H1 (cell line): Measurements from ENCODE around the gene WWC2. TPM values are rescaled to one million over a fixed set of nuclear protein-coding genes. Genes with fewer than 3 reads are reported as not detected.

Experiments used
- CTCF ChIA-PET: fragments of 300-600 bp; sonication (Branson Sonifier 250); formaldehyde crosslinking; loops from one replicate; lab custom pipeline; 2021; ENCODE audit not compliant: partially characterized antibody; lab: Charles Lee
- POLR2A ChIA-PET: fragments of 300-600 bp; sonication (Branson Sonifier 250); formaldehyde crosslinking; loops from one replicate; lab custom pipeline; 2021; ENCODE audit warnings: inconsistent platforms; ENCODE audit not compliant: partially characterized antibody; lab: Charles Lee
- DNase-seq, 2 experiments: peaks; one replicate each; pipeline versions ENCODE4 v3.0.0 to v3.0.0-alpha.2; 2010 to 2022; ENCODE audit warnings: low spot score in 2 of 2, low read depth in 1 of 2, mixed read lengths in 1 of 2
- FAIRE-seq: peaks from 2 replicates; lab custom pipeline; 2011; peaks lifted over from hg19 to GRCh38; lab: Jason Lieb, UNC
- H2AFZ ChIP-seq: 2 replicates; pipeline ENCODE4 v1.8.1; 2012; ENCODE audit warnings: low read length, inconsistent platforms
- H2AK5ac ChIP-seq: 2 replicates; pipeline ENCODE4 v1.6.1; 2013; ENCODE audit warnings: low read depth, low read length
- H2BK120ac ChIP-seq: replicated peaks from 2 replicates; pipeline ENCODE3; 2013; ENCODE audit warnings: low read depth, low read length, inconsistent platforms
- H2BK12ac ChIP-seq: 2 replicates; pipeline ENCODE4 v1.6.1; 2013; ENCODE audit warnings: low read depth, low read length
- H2BK15ac ChIP-seq: 2 replicates; pipeline ENCODE4 v1.6.1; 2013; ENCODE audit warnings: low read length
- H2BK20ac ChIP-seq: 2 replicates; pipeline ENCODE4 v1.6.1; 2013; ENCODE audit warnings: low read length
- H2BK5ac ChIP-seq: 2 replicates; pipeline ENCODE4 v1.6.1; 2013; ENCODE audit warnings: low read depth, low read length
- H3K14ac ChIP-seq: 2 replicates; pipeline ENCODE4 v1.6.1; 2013; ENCODE audit warnings: inconsistent platforms; ENCODE audit not compliant: insufficient read length
- H3K18ac ChIP-seq: 2 replicates; pipeline ENCODE4 v1.6.1; 2013; ENCODE audit warnings: low read length; ENCODE audit errors: extremely low read depth
- H3K23ac ChIP-seq: 2 replicates; pipeline ENCODE4 v1.6.1; 2013; ENCODE audit warnings: inconsistent platforms; ENCODE audit not compliant: insufficient read length
- H3K23me2 ChIP-seq: 2 replicates; pipeline ENCODE4 v1.6.1; 2013; ENCODE audit warnings: low read depth, low read length
- H3K27ac ChIP-seq: 2 replicates; pipeline ENCODE4 v1.6.1; 2011; ENCODE audit warnings: low read depth, low read length, inconsistent platforms
- H3K27me3 ChIP-seq, 4 experiments: replicated peaks in 1 of 4; 1 replicate in 1 of 4; 2 replicates in 3 of 4; pipeline versions ENCODE4 v1.6.1 to v1.8.1; 2011 to 2013; ENCODE audit warnings: low read length in 3 of 4, mild to moderate bottlenecking in 3 of 4, inconsistent platforms in 2 of 4, mixed read lengths in 2 of 4, moderate library complexity in 1 of 4; ENCODE audit not compliant: control insufficient read depth in 3 of 4, insufficient read depth in 3 of 4; ENCODE audit errors: extremely low read depth in 1 of 4
- H3K36me3 ChIP-seq, 4 experiments: 2 replicates each; pipeline versions ENCODE4 v1.6.1 to v1.8.1; 2011 to 2013; ENCODE audit warnings: mild to moderate bottlenecking in 4 of 4, low read length in 3 of 4, moderate library complexity in 2 of 4, control low read depth in 1 of 4, inconsistent platforms in 1 of 4; ENCODE audit not compliant: insufficient read depth in 4 of 4, control insufficient read depth in 2 of 4
- H3K4ac ChIP-seq: replicated peaks from 2 replicates; pipeline ENCODE3; 2013; ENCODE audit warnings: low read length, low read depth, mixed read lengths, inconsistent platforms; ENCODE audit not compliant: insufficient read length
- H3K4me1 ChIP-seq, 4 experiments: replicated peaks in 1 of 4; 1 replicate in 1 of 4; 2 replicates in 3 of 4; pipeline versions ENCODE4 v1.6.1 to v1.8.1; 2011 to 2013; ENCODE audit warnings: low read length in 3 of 4, inconsistent platforms in 2 of 4, mixed read lengths in 1 of 4; ENCODE audit not compliant: insufficient read depth in 4 of 4, control insufficient read depth in 3 of 4
- H3K4me2 ChIP-seq, 2 experiments: 2 replicates each; pipeline versions ENCODE4 v1.6.1 to v1.8.1; 2011 to 2013; ENCODE audit warnings: low read depth in 2 of 2, low read length in 2 of 2, control low read depth in 1 of 2, inconsistent platforms in 1 of 2, mild to moderate bottlenecking in 1 of 2; ENCODE audit not compliant: insufficient read depth in 1 of 2
- H3K4me3 ChIP-seq, 4 experiments: fragments of 200-600, 300-600 bp in 1 of 4; sonication (generic), shearing (Covaris generic), sonication (Bioruptor Twin) in 1 of 4; 2 replicates each; pipeline versions ENCODE4 v1.5.1 to v1.8.1; 2011 to 2016; ENCODE audit warnings: low read length in 4 of 4, low read depth in 3 of 4, control low read depth in 2 of 4, inconsistent platforms in 2 of 4, mild to moderate bottlenecking in 2 of 4, mixed read lengths in 1 of 4, moderate library complexity in 1 of 4; ENCODE audit not compliant: insufficient read depth in 2 of 4; ENCODE audit errors: extremely low read depth in 1 of 4
- H3K56ac ChIP-seq: replicated peaks from 2 replicates; pipeline ENCODE3; 2013; ENCODE audit warnings: low read depth, mild to moderate bottlenecking, mixed read lengths, low read length, inconsistent platforms; ENCODE audit not compliant: insufficient read length
- H3K79me1 ChIP-seq: 2 replicates; pipeline ENCODE4 v1.6.1; 2013; ENCODE audit warnings: low read depth, low read length, control low read depth
- H3K79me2 ChIP-seq, 2 experiments: 2 replicates each; pipeline versions ENCODE4 v1.6.1 to v1.8.1; 2012 to 2013; ENCODE audit warnings: low read length in 2 of 2, mild to moderate bottlenecking in 2 of 2, inconsistent platforms in 1 of 2; ENCODE audit not compliant: insufficient read depth in 2 of 2, control insufficient read depth in 1 of 2
- H3K9ac ChIP-seq, 4 experiments: replicated peaks in 1 of 4; 1 replicate in 1 of 4; 2 replicates in 3 of 4; pipeline versions ENCODE4 v1.6.1 to v1.8.1; 2011 to 2013; ENCODE audit warnings: low read depth in 3 of 4, low read length in 3 of 4, control low read depth in 2 of 4, mild to moderate bottlenecking in 2 of 4, moderate library complexity in 2 of 4, inconsistent platforms in 1 of 4; ENCODE audit errors: extremely low read depth in 1 of 4
- H3K9me3 ChIP-seq, 2 experiments: 2 replicates each; pipeline versions ENCODE4 v1.6.1 to v1.8.1; 2012 to 2013; ENCODE audit warnings: mild to moderate bottlenecking in 2 of 2, moderate library complexity in 2 of 2, control low read depth in 1 of 2, inconsistent platforms in 1 of 2, low read depth in 1 of 2, low read length in 1 of 2, mixed read lengths in 1 of 2; ENCODE audit not compliant: insufficient read depth in 2 of 2
- H4K20me1 ChIP-seq, 2 experiments: replicated peaks in 1 of 2; 2 replicates each; pipeline versions ENCODE3 to v1.8.1; 2011 to 2013; ENCODE audit warnings: inconsistent platforms in 2 of 2, low read length in 2 of 2, mild to moderate bottlenecking in 1 of 2; ENCODE audit not compliant: insufficient read depth in 2 of 2, control insufficient read depth in 1 of 2
- H4K5ac ChIP-seq: 2 replicates; pipeline ENCODE4 v1.6.1; 2013; ENCODE audit warnings: low read length, low read depth, mixed read lengths, inconsistent platforms; ENCODE audit not compliant: insufficient read length
- H4K8ac ChIP-seq: 2 replicates; pipeline ENCODE4 v1.8.0; 2013; ENCODE audit warnings: mild to moderate bottlenecking, moderate library complexity, low read length, inconsistent platforms; ENCODE audit not compliant: insufficient read depth; ENCODE audit errors: extremely low read depth
- H4K91ac ChIP-seq: replicated peaks from 2 replicates; pipeline ENCODE3; 2013; ENCODE audit warnings: low read length, mixed read lengths, inconsistent platforms; ENCODE audit not compliant: insufficient read length
- GABPA ChIP-seq: IDR thresholded peaks from 2 replicates; pipeline ENCODE4 v1.6.1; 2011; ENCODE audit warnings: mild to moderate bottlenecking, low read length, moderate library complexity, borderline replicate concordance; ENCODE audit not compliant: insufficient read depth
- polyA plus RNA-seq, 7 experiments: library from polyadenylated mRNA; depleted of rRNA in 3 of 7; stranded (reverse) in 5 of 7; unstranded in 2 of 7; fragments of >200 nt in 5 of 7; fragments of 200-250 nt in 2 of 7; gene quantifications; 1 replicate in 5 of 7; 2 replicates in 1 of 7; 4 replicates in 1 of 7; pipeline versions ENCODE4 v1.2.1 to v1.2.3, GENCODE V29; 2011 to 2013; ENCODE audit warnings: missing spikeins in 2 of 7, mixed read lengths in 2 of 7
- total RNA-seq: library from RNA; stranded (reverse); fragmentation: NEBNext Ultra II Directional; extraction: Animal tissue kit (Norgen Biotek cat#: 25700); gene quantifications from 2 replicates; pipeline ENCODE4 v1.2.1, GENCODE V29; 2021

The WWC2 gene
- total and polyA plus RNA-seq, 2 of the 8 experiments (the other 6 are each of a cell fraction or from before 2014, with no cell fraction given) = 17.6 to 135 TPM

DNA sequence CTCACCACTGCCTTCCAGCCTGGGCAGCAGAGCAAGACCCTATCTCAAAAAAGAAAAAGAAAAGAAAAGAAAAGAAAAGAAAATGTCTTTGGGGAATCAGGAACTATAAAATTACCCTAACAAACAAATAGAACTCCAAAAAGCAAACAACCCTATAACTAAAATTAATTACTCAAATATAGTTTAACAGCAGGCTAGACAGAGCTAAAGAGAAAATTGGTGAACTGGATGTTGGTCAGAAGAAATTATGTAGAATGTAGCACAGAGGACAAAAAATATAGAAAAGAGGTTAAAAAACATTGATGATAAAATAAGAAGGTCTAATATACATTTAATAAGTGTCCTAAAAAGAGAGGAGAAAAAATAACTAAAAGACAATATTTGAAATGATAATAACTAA is 27.8 kb upstream of the WWC2 start:
- no peak overlapping the region for H4K91ac ChIP-seq
- no peaks in the 10 kb centered on the region for H3K27me3 ChIP-seq
- H2AFZ ChIP-seq = no peak overlapping the region
- H3K79me2 ChIP-seq = no peaks in the 10 kb centered on the region
- FAIRE-seq = no peak
- CTCF ChIA-PET = interaction anchor here (1.0 to 6.0 kb wide), 8 partner anchors 19 to 191 kb away, joined by 3 to 65 read pairs (median 6); partner anchors contain the start of gene WWC2
- no peak overlapping the region for H3K4me2 ChIP-seq
- no peaks in the 10 kb centered on the region for H3K36me3 ChIP-seq
- H2BK5ac ChIP-seq = no peak overlapping the region
- no peak overlapping the region for H2BK15ac ChIP-seq
- peaks cover 3 to 14% (median 7%) of the 10 kb centered on the region in 4 experiments; a peak in 5 of 7 replicates for H3K4me1 ChIP-seq
- no peak overlapping the region for H3K27ac ChIP-seq
- no peak overlapping the region for H3K9ac ChIP-seq
- H2AK5ac ChIP-seq = no peak overlapping the region
- no peak overlapping the region for H3K56ac ChIP-seq
- POLR2A ChIA-PET = interaction anchor here (1.1 kb wide), 1 partner anchor 27 kb away, joined by 3 read pairs; the partner anchor contains the start of gene WWC2
- H3K79me1 ChIP-seq = no peaks in the 10 kb centered on the region
- H4K5ac ChIP-seq = no peak overlapping the region
- no peak overlapping the region for H3K18ac ChIP-seq
- H4K20me1 ChIP-seq = no peaks in the 10 kb centered on the region
- no peaks in the 10 kb centered on the region for H3K23me2 ChIP-seq
- H3K4ac ChIP-seq = no peak overlapping the region
- no peak overlapping the region for H4K8ac ChIP-seq
- H3K14ac ChIP-seq = no peak overlapping the region
- H2BK12ac ChIP-seq = no peak overlapping the region
- no peak overlapping the region for H3K4me3 ChIP-seq
- no peak overlapping the region for H2BK20ac ChIP-seq
- H3K9me3 ChIP-seq = 0 out of 4 replicates have a peak, but pooled peaks cover 0 to 3% of the 10 kb centered on the region in 2 experiments
- no peak for DNase-seq
- H3K23ac ChIP-seq = no peak overlapping the region
- H2BK120ac ChIP-seq = no peak overlapping the region
- TF ChIP-seq GABPA = no peak
